ENCODE data around the gene CCBE1. TPM values are rescaled to one million over a fixed set of nuclear protein-coding genes. Genes with fewer than 3 reads are reported as not detected.

The CCBE1 gene
- total RNA-seq, 1 experiment from 2014 or later, result 0.09 TPM

DNA sequence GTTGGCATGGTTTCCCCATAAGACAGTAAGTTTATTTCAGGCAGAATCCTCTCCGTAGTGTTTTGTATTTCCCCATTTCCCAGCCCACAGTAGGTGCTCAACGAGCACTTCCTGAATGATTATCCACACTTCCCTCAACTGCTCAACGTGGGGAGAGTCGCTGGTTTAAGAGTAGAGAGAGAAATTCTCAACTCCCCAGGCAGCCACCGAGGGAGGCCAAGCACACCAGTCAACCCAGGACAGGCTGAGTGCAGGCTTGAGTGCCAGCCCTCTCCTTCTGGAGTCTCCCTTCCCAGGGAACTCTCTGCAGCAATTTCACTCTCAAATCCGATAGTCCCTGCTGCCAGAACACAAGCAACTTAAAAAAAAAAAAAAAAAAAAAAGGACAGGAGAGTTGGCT lies 246.2 kb downstream of the CCBE1 start:
- H3K9me3 ChIP-seq, result no peaks in the 10 kb centered on the region
- no peak overlapping the region for H3K27ac Mint-ChIP-seq (ENCODE audit: unreplicated experiment)

DNA sequence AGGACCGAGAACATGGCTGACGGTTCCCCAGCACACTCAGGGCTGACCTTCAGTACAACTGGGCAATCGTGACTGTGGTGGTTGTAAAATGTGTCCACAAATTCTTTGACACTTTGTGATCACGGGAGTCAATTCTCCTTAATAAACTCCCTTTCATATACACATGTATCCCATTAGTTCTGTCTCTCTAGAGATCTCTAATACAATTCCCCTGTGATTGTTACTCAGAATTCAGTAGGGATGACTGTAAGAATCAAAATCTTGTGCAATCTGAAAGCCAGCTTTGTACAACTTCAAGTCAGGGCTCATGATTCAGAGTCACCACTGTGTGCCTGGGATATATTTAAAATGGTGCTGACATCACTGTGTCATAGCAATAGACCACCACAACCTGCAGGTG lies 248.7 kb downstream of the CCBE1 start:
- Histone ChIP-seq H3K9me3 (no peaks in the 10 kb centered on the region), H3K27me3 (replicated peaks; ENCODE audit: control insufficient read depth, insufficient read depth, low read length) (no peaks in the 10 kb centered on the region), H3K4me3 (ENCODE audit: low read depth, low read length) (no peak overlapping the region), H3K4me1 (no peaks in the 10 kb centered on the region), H3K36me3 (ENCODE audit: control insufficient read depth, insufficient read depth, low read length) (no peaks in the 10 kb centered on the region)
- no peak overlapping the region for H3K4me3 Mint-ChIP-seq (ENCODE audit: unreplicated experiment)
- H3K4me1 Mint-ChIP-seq (ENCODE audit: low read depth, unreplicated experiment), result no peaks in the 10 kb centered on the region
- TF ChIP-seq, protein P1, sequence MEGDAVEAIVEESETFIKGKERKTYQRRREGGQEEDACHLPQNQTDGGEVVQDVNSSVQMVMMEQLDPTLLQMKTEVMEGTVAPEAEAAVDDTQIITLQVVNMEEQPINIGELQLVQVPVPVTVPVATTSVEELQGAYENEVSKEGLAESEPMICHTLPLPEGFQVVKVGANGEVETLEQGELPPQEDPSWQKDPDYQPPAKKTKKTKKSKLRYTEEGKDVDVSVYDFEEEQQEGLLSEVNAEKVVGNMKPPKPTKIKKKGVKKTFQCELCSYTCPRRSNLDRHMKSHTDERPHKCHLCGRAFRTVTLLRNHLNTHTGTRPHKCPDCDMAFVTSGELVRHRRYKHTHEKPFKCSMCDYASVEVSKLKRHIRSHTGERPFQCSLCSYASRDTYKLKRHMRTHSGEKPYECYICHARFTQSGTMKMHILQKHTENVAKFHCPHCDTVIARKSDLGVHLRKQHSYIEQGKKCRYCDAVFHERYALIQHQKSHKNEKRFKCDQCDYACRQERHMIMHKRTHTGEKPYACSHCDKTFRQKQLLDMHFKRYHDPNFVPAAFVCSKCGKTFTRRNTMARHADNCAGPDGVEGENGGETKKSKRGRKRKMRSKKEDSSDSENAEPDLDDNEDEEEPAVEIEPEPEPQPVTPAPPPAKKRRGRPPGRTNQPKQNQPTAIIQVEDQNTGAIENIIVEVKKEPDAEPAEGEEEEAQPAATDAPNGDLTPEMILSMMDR (IDR thresholded peaks at IDR 0.05; ENCODE audit: insufficient read depth in 1 of 2, low read depth in 1 of 2, low read length in 1 of 2, severe bottlenecking in 1 of 2, unreplicated experiment in 1 of 2), result no peak
- no peak for DNase-seq
- no TSS peak for BruUV-seq (replicated peaks)
- H3K36me3 Mint-ChIP-seq (ENCODE audit: insufficient read depth, unreplicated experiment), result no peaks in the 10 kb centered on the region
- no peak overlapping the region for H3K27ac Mint-ChIP-seq (ENCODE audit: unreplicated experiment)
- H3K27me3 Mint-ChIP-seq (ENCODE audit: insufficient read depth, unreplicated experiment), result no peaks in the 10 kb centered on the region
- ChIA-PET POLR2A (no interaction called here), CTCF (no interaction called here)
- intact Hi-C loops (cut with micrococcal nuclease; ENCODE audit: unreplicated experiment), result no loop called here
- H3K9me3 Mint-ChIP-seq (ENCODE audit: unreplicated experiment), result no peaks in the 10 kb centered on the region

More for the DNA sequence above, 246.2 kb downstream of the CCBE1 start:
- Mint-ChIP-seq H3K4me1 (ENCODE audit: low read depth, unreplicated experiment) (no peaks in the 10 kb centered on the region), H3K36me3 (ENCODE audit: insufficient read depth, unreplicated experiment) (no peaks in the 10 kb centered on the region), H3K27me3 (ENCODE audit: insufficient read depth, unreplicated experiment) (no peaks in the 10 kb centered on the region), H3K9me3 (ENCODE audit: unreplicated experiment) (no peaks in the 10 kb centered on the region), H3K4me3 (ENCODE audit: unreplicated experiment) (no peak overlapping the region)
- no peaks in the 10 kb centered on the region for H3K36me3 ChIP-seq (ENCODE audit: control insufficient read depth, insufficient read depth, low read length)
- no peak for DNase-seq
- TF ChIP-seq, protein P1 (IDR thresholded peaks at IDR 0.05; ENCODE audit: insufficient read depth in 1 of 2, low read depth in 1 of 2, low read length in 1 of 2, severe bottlenecking in 1 of 2, unreplicated experiment in 1 of 2), result no peak
- no TSS peak for BruUV-seq (replicated peaks)
- H3K4me3 ChIP-seq (ENCODE audit: low read depth, low read length), result no peak overlapping the region
- H3K4me1 ChIP-seq, result no peaks in the 10 kb centered on the region
- no peaks in the 10 kb centered on the region for H3K27me3 ChIP-seq (replicated peaks; ENCODE audit: control insufficient read depth, insufficient read depth, low read length)
- intact Hi-C loops (cut with micrococcal nuclease; ENCODE audit: unreplicated experiment), result no loop called here
- POLR2A ChIA-PET, result no interaction called here
- CTCF ChIA-PET, result no interaction called here

DNA sequence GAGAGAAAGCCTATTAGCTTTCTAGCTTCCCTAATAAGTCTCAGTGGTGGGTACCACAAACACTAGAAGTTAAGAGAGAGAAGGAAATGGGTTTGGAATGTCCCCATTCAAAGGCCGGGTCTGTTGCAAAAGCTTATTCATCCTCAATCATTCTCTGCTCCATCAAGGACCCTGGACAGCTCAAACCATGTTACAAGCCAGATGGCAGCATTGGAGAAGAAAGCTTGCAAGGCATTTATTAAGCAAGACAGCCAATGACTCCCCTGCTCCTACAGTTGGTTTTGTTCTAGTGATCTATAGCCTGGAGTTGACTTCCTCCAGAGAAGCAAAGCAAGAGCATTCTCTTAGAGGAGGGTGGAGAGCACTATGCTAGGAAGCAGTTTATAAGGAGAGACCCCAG lies 251.2 kb downstream of the CCBE1 start:
- CTCF ChIA-PET, result no interaction called here
- H3K4me3 Mint-ChIP-seq (ENCODE audit: unreplicated experiment), result no peak overlapping the region
- H3K4me1 Mint-ChIP-seq (ENCODE audit: low read depth, unreplicated experiment), result no peaks in the 10 kb centered on the region
- no peaks in the 10 kb centered on the region for H3K36me3 Mint-ChIP-seq (ENCODE audit: insufficient read depth, unreplicated experiment)
- peaks cover 2% of the 10 kb centered on the region for H3K27me3 Mint-ChIP-seq (ENCODE audit: insufficient read depth, unreplicated experiment)
- no peaks in the 10 kb centered on the region for H3K36me3 ChIP-seq (ENCODE audit: control insufficient read depth, insufficient read depth, low read length)
- DNase-seq, result no peak
- no peaks in the 10 kb centered on the region for H3K4me1 ChIP-seq
- no TSS peak for BruUV-seq (replicated peaks)
- TF ChIP-seq, protein P1 (IDR thresholded peaks at IDR 0.05; ENCODE audit: insufficient read depth in 1 of 2, low read depth in 1 of 2, low read length in 1 of 2, severe bottlenecking in 1 of 2, unreplicated experiment in 1 of 2), result no peak
- intact Hi-C loops (cut with micrococcal nuclease; ENCODE audit: unreplicated experiment), result no loop called here
- no peaks in the 10 kb centered on the region for H3K9me3 ChIP-seq
- no peaks in the 10 kb centered on the region for H3K27me3 ChIP-seq (replicated peaks; ENCODE audit: control insufficient read depth, insufficient read depth, low read length)
- H3K27ac Mint-ChIP-seq (ENCODE audit: unreplicated experiment), result no peak overlapping the region
- POLR2A ChIA-PET, result no interaction called here
- no peaks in the 10 kb centered on the region for H3K9me3 Mint-ChIP-seq (ENCODE audit: unreplicated experiment)
- H3K4me3 ChIP-seq (ENCODE audit: low read depth, low read length), result no peak overlapping the region
